ENCODE measurements around the gene PCDH9.
"Not testable (repeated sequence)": the region's sequence is repeated elsewhere in the genome, so short reads cannot be mapped to it uniquely, and the experiment has no call there.

PCDH9 gene

DNA sequence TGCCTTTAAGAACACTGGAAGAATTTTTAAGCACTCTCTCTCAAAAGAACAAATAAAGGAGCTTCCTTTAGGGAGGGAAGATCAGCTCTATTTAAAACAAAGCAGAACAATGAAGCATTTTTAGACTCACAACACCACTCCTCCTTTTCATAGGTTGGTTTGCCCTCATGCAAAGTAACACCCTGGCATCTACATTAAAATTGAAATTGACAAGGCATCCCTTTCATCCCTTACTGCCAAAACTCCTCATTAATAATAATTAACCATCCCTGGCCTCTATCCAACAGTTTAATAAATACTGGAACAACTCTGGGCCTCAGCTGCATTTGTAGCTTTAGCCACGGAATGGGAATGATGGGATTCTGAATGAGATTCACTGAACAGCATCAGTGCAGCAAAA lies 929.1 kb downstream of the PCDH9 start:
- Histone ChIP-seq H3K4me3 (ENCODE audit: insufficient read depth, low read length, poor library complexity, severe bottlenecking) (no peak overlapping the region), H3K9me2 (replicated peaks; ENCODE audit: insufficient read depth, low read length) (no peaks in the 10 kb centered on the region), H3K36me3 (ENCODE audit: low read length) (0 out of 2 replicates have a peak, but pooled peaks cover 4% of the 10 kb centered on the region), H4K20me1 (ENCODE audit: low read depth, low read length) (no peaks in the 10 kb centered on the region), H3K79me2 (ENCODE audit: insufficient read depth, low read length) (no peaks in the 10 kb centered on the region), H2AFZ (ENCODE audit: low read depth, low read length, severe bottlenecking) (no peak overlapping the region), H3K27ac (ENCODE audit: low read depth, low read length) (no peak overlapping the region), H3F3A (ENCODE audit: insufficient read depth) (no peaks in the 10 kb centered on the region), H3K9ac (ENCODE audit: low read length) (no peak overlapping the region), H3K4me2 (ENCODE audit: low read depth, low read length, poor library complexity, severe bottlenecking) (no peak overlapping the region), H3K27me3 (ENCODE audit: low read length) (no peaks in the 10 kb centered on the region), H3K9me3 (ENCODE audit: insufficient read depth, low read length) (peaks cover 8% of the 10 kb centered on the region; the same call in 1 of the 2 replicates)
- TF ChIP-seq, protein P1, sequence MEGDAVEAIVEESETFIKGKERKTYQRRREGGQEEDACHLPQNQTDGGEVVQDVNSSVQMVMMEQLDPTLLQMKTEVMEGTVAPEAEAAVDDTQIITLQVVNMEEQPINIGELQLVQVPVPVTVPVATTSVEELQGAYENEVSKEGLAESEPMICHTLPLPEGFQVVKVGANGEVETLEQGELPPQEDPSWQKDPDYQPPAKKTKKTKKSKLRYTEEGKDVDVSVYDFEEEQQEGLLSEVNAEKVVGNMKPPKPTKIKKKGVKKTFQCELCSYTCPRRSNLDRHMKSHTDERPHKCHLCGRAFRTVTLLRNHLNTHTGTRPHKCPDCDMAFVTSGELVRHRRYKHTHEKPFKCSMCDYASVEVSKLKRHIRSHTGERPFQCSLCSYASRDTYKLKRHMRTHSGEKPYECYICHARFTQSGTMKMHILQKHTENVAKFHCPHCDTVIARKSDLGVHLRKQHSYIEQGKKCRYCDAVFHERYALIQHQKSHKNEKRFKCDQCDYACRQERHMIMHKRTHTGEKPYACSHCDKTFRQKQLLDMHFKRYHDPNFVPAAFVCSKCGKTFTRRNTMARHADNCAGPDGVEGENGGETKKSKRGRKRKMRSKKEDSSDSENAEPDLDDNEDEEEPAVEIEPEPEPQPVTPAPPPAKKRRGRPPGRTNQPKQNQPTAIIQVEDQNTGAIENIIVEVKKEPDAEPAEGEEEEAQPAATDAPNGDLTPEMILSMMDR (IDR thresholded peaks at IDR 0.05; ENCODE audit: insufficient read depth, low read length, poor library complexity, severe bottlenecking), result no peak
- TF ChIP-seq EZH2phosphoT487 (conservative IDR thresholded peaks at IDR 0.05; ENCODE audit: low read length), result no peak

DNA sequence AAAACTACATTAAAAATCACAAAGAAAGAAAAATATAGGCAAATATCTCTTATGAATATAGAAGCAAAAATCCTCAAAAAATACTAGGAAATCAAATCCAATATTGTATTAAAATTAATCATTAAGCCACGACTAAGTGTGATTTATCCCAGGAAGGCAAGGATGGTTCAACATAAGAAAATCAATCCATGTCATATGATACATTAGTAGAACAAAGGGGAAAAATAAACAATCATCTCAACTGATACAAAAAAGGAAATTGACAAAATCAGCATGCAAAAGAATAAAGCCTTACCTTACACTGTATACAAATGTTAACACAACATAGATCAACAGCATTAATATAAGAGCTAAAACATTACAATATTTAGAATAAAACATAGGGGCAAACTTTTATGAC lies 933.3 kb downstream of the PCDH9 start:
- Histone ChIP-seq H3K9me3 (ENCODE audit: insufficient read depth, low read length) (peaks cover 8% of the 10 kb centered on the region; the same call in 1 of the 2 replicates), H4K20me1 (ENCODE audit: low read depth, low read length) (no peaks in the 10 kb centered on the region), H3K27me3 (ENCODE audit: low read length) (no peaks in the 10 kb centered on the region), H3K9ac (ENCODE audit: low read length) (no peak overlapping the region), H3K79me2 (ENCODE audit: insufficient read depth, low read length) (no peaks in the 10 kb centered on the region), H3K27ac (ENCODE audit: low read depth, low read length) (no peak overlapping the region), H3K9me2 (replicated peaks; ENCODE audit: insufficient read depth, low read length) (no peaks in the 10 kb centered on the region), H3K36me3 (ENCODE audit: low read length) (0 out of 2 replicates have a peak, but pooled peaks cover 4% of the 10 kb centered on the region), H3K4me3 (ENCODE audit: insufficient read depth, low read length, poor library complexity, severe bottlenecking) (no peak overlapping the region), H3K4me2 (ENCODE audit: low read depth, low read length, poor library complexity, severe bottlenecking) (no peak overlapping the region), H3F3A (ENCODE audit: insufficient read depth) (no peaks in the 10 kb centered on the region), H2AFZ (ENCODE audit: low read depth, low read length, severe bottlenecking) (no peak overlapping the region)
- TF ChIP-seq, protein P1 (IDR thresholded peaks at IDR 0.05; ENCODE audit: insufficient read depth, low read length, poor library complexity, severe bottlenecking), result no peak
- no peak for TF ChIP-seq EZH2phosphoT487 (conservative IDR thresholded peaks at IDR 0.05; ENCODE audit: low read length)

DNA sequence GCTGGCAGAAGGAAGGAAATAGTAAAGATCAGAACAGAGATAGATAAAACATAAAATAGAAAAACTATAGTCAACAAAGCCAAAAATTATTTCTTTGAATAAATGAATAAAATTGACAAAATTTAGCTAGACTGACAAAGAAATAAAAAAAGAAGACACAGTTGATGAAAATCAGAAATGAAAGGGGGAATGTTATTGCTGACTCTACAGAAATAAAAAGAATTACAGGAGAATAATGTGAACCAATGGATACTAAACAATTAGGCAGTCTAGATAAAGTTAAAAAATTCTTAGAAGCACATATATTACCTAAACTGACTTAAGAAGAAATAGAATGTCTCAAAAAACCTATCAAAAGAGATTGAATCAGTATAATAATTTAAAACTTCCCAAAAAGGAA lies 933.8 kb downstream of the PCDH9 start:
- Histone ChIP-seq H4K20me1 (ENCODE audit: low read depth, low read length) (no peaks in the 10 kb centered on the region), H3K9ac (ENCODE audit: low read length) (no peak overlapping the region), H3K27ac (ENCODE audit: low read depth, low read length) (no peak overlapping the region), H3K36me3 (ENCODE audit: low read length) (0 out of 2 replicates have a peak, but pooled peaks cover 4% of the 10 kb centered on the region), H3K9me2 (replicated peaks; ENCODE audit: insufficient read depth, low read length) (no peaks in the 10 kb centered on the region), H3K4me3 (ENCODE audit: insufficient read depth, low read length, poor library complexity, severe bottlenecking) (no peak overlapping the region), H2AFZ (ENCODE audit: low read depth, low read length, severe bottlenecking) (no peak overlapping the region), H3F3A (ENCODE audit: insufficient read depth) (no peaks in the 10 kb centered on the region), H3K27me3 (ENCODE audit: low read length) (no peaks in the 10 kb centered on the region), H3K79me2 (ENCODE audit: insufficient read depth, low read length) (no peaks in the 10 kb centered on the region), H3K4me2 (ENCODE audit: low read depth, low read length, poor library complexity, severe bottlenecking) (no peak overlapping the region), H3K9me3 (ENCODE audit: insufficient read depth, low read length) (peaks cover 8% of the 10 kb centered on the region; the same call in 1 of the 2 replicates)
- TF ChIP-seq, protein P1 (IDR thresholded peaks at IDR 0.05; ENCODE audit: insufficient read depth, low read length, poor library complexity, severe bottlenecking), result no peak

DNA sequence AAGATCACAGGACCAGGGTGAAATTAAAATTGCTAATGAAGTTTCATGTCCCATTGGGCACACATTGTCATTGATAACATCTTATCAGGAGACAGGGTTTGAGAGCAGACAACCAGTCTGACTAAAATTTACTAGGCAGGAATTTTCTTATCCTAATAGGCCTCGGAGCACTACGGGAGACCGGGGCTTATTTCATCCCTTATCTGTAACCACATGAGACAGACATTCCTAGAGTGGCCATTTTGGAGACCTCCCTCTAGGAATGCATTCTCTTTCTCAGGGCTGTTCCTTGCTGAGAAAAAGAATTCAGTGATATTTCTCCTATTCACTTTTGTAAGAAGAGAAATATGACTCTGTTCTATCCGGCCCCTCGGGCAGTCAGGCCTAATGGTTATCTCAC lies 943.3 kb downstream of the PCDH9 start:
- not testable (repeated sequence) for H4K20me1 ChIP-seq (ENCODE audit: low read depth, low read length); H3K4me3 ChIP-seq (ENCODE audit: insufficient read depth, low read length, poor library complexity, severe bottlenecking); H3K27ac ChIP-seq (ENCODE audit: low read depth, low read length); H3F3A ChIP-seq (ENCODE audit: insufficient read depth); H3K79me2 ChIP-seq (ENCODE audit: insufficient read depth, low read length); H3K9me2 ChIP-seq (replicated peaks; ENCODE audit: insufficient read depth, low read length); H3K36me3 ChIP-seq (ENCODE audit: low read length); H2AFZ ChIP-seq (ENCODE audit: low read depth, low read length, severe bottlenecking); H3K9ac ChIP-seq (ENCODE audit: low read length); H3K27me3 ChIP-seq (ENCODE audit: low read length); H3K4me2 ChIP-seq (ENCODE audit: low read depth, low read length, poor library complexity, severe bottlenecking)
- H3K9me3 ChIP-seq (ENCODE audit: insufficient read depth, low read length), result peaks cover 18% of the 10 kb centered on the region; the same call in 1 of the 2 replicates

Measured in SU-DHL-6 (cell line).